Aorta (tissue), 5 donors: Measurements from ENCODE around the gene EPB41L1. TPM values are rescaled to one million over a fixed set of nuclear protein-coding genes. Genes with fewer than 3 reads are reported as not detected.

Source experiments
- ATAC-seq: fragments of 200-7000 bp; cut with Tn5 transposase; one replicate; pipeline ENCODE4 v1.9.1; 2022; ENCODE audit warnings: moderate library complexity; ENCODE audit not compliant: low FRiP score
- DNase-seq, 2 donors: peaks; one replicate each; pipeline ENCODE4 v3.0.0-alpha.2; 2020
- H3K27ac ChIP-seq, 2 donors: one replicate each; pipeline ENCODE4 v1.5.1; 2013; ENCODE audit warnings: low read length in 2 of 2, mild to moderate bottlenecking in 2 of 2, moderate library complexity in 2 of 2, control low read depth in 1 of 2, inconsistent platforms in 1 of 2, low read depth in 1 of 2
- H3K27me3 ChIP-seq, 2 donors: one replicate each; pipeline ENCODE4 v1.6.1; 2013; ENCODE audit warnings: control low read depth in 1 of 2, low read length in 1 of 2, mild to moderate bottlenecking in 1 of 2, moderate library complexity in 1 of 2; ENCODE audit not compliant: insufficient read depth in 2 of 2, control insufficient read depth in 1 of 2
- H3K36me3 ChIP-seq, 2 donors: one replicate each; pipeline ENCODE4 v1.6.1; 2013; ENCODE audit warnings: control low read depth in 1 of 2, low read length in 1 of 2, mild to moderate bottlenecking in 1 of 2; ENCODE audit not compliant: insufficient read depth in 2 of 2, control insufficient read depth in 1 of 2
- H3K4me1 ChIP-seq, 2 donors: one replicate each; pipeline ENCODE4 v1.6.1; 2013; ENCODE audit warnings: low read length in 2 of 2, control low read depth in 1 of 2, mild to moderate bottlenecking in 1 of 2, moderate library complexity in 1 of 2; ENCODE audit not compliant: insufficient read depth in 2 of 2, control insufficient read depth in 1 of 2
- H3K4me3 ChIP-seq, 2 donors: one replicate each; pipeline ENCODE4 v1.5.1; 2013; ENCODE audit warnings: low read length in 2 of 2, control low read depth in 1 of 2, mild to moderate bottlenecking in 1 of 2
- H3K9me3 ChIP-seq: one replicate; pipeline ENCODE4 v1.6.1; 2013; ENCODE audit warnings: mild to moderate bottlenecking, low read length; ENCODE audit not compliant: control insufficient read depth
- WGBS, 2 donors: extraction: QIAGEN DNeasy Blood & Tissue Kit; methylation state at CpG; one replicate each; pipeline ENCODE4 v1.1.7; 2013; 5-methylcytosine and 5-hydroxymethylcytosine counted together
- intact Hi-C, 2 donors: fragments of 100-400 bp; cut with DNase I; formaldehyde crosslinking; loops; one replicate each; pipeline versions ENCODE4 v1.14.2 to v1.15.0; 2022
- polyA plus RNA-seq, 2 donors: library from polyadenylated mRNA; stranded (reverse); fragments of 200-250 nt; gene quantifications; one replicate each; pipeline ENCODE4 v1.2.3, GENCODE V29; 2013
- total RNA-seq, 2 donors: library from RNA; stranded (reverse); fragmentation: NEBNext Ultra II Directional; extraction: Animal tissue kit (Norgen Biotek cat#: 25700); gene quantifications; one replicate each; pipeline ENCODE4 v1.2.1, GENCODE V29; 2021
- donor health status: healthy with polysubstance abuse.
- donor health status: Bipolar disorder and iron deficiency.
- donor health status: DM: no; HTN: no; CAD: no.
- donor health status: DM: no; HTN: no; CAD: no.
- donor health status: DM: yes; HTN: yes; CAD: no.

EPB41L1 gene
- total and polyA plus RNA-seq, 4 donors: 18.0 to 47.1 (median 32.7) TPM

- Histone ChIP-seq H3K9me3 (no peaks in the 10 kb centered on the region), H3K36me3 (no peaks in the 10 kb centered on the region), H3K4me3 (no peak overlapping the region), H3K27me3 (no peaks in the 10 kb centered on the region), H3K4me1 (no peaks in the 10 kb centered on the region), H3K27ac (no peak overlapping the region)
- intact Hi-C loops: no loop called here
- WGBS, 2 donors: 75 to 77% methylated on average over 23 to 24 of the region's 24 CpGs
- no peak for ATAC-seq
- peak in 1 of 2 donors; percentile 66 for DNase-seq
These were observed 113.3 kb downstream of the EPB41L1 start for GRCh38 chr20:36267605-36268381.

GRCh38 chr20:36268440-36269342 lies 114.2 kb downstream of the EPB41L1 start:
- no peaks in the 10 kb centered on the region for H3K36me3 ChIP-seq
- H3K9me3 ChIP-seq: no peaks in the 10 kb centered on the region
- intact Hi-C loops: no loop called here
- no peak overlapping the region for H3K27ac ChIP-seq
- H3K4me1 ChIP-seq: no peaks in the 10 kb centered on the region
- H3K27me3 ChIP-seq: no peaks in the 10 kb centered on the region
- DNase-seq: peak in 1 of 2 donors; percentile 56
- no peak overlapping the region for H3K4me3 ChIP-seq
- 47 to 62% methylated on average over 9 to 10 of the region's 10 CpGs for WGBS, 2 donors
- no peak for ATAC-seq

GRCh38 chr20:36269507-36269906 lies 115.0 kb downstream of the EPB41L1 start:
- Histone ChIP-seq H3K4me3 (no peak overlapping the region), H3K27ac (no peak overlapping the region), H3K27me3 (no peaks in the 10 kb centered on the region), H3K36me3 (no peaks in the 10 kb centered on the region), H3K4me1 (no peaks in the 10 kb centered on the region), H3K9me3 (no peaks in the 10 kb centered on the region)
- ATAC-seq (no peak), DNase-seq (no peak)
- WGBS, 2 donors: 75 to 82% methylated on average over 2 of the region's 2 CpGs
- intact Hi-C loops: no loop called here

GRCh38 chr20:36270744-36271638 lies 116.5 kb downstream of the EPB41L1 start:
- Histone ChIP-seq H3K4me3 (no peak overlapping the region), H3K9me3 (no peaks in the 10 kb centered on the region), H3K27ac (no peak overlapping the region), H3K4me1 (no peaks in the 10 kb centered on the region), H3K27me3 (no peaks in the 10 kb centered on the region), H3K36me3 (no peaks in the 10 kb centered on the region)
- intact Hi-C loops: loop anchor here in 1 of 2 donors (5.0 kb wide), 1 partner anchor 166 kb away; no protein-coding TSS in a partner anchor
- ATAC-seq (no peak), DNase-seq (peak in 1 of 2 donors; percentile 50)
- WGBS, 2 donors: 83 to 88% methylated on average over 20 of the region's 20 CpGs

DNA sequence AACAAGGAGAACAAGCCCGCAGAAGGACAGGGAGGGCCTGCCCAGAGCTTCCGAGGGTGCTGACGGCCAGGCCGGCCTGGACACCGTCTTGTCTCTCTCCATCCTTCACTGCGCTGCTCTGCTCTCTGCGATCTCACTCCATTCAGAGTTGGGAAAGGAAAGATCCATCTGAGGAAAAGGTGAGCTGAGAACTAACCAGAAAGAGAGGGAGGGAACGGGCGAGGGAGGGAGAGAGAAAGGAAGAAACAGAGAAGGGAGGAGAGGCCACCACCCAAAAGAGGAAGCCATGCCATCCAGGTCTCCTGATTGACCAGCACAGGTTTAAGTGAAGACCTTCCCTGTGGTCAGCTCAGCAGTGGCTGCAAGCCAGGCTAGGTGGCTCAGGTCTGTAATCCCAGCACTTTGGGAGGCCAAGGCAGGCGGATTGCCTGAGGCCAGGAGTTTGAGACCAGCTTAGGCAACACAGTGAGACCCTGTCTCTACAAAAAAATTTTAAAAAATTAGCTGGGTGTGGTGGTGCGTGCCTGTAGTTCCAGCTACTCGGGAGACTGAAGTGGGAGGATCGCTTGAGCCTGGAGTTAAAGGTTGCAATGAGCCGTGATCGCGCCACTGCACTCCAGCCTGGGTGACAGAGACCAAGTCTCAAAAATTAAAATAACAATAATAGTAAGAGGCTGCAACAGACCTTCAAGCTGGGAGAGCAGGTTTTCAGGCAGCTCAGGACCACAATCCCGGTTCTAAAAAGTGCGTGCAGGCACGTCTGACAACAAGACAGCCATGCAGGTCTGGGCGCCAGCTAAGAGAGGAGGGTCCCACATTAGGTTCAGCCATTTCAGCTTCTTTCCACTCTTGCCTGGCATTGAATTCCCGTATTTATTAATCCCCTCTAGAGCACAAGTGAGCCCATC lies 117.4 kb downstream of the EPB41L1 start:
- H3K27me3 ChIP-seq: no peaks in the 10 kb centered on the region
- ATAC-seq (no peak), DNase-seq (peak in 1 of 2 donors; percentile 32)
- H3K36me3 ChIP-seq: no peaks in the 10 kb centered on the region
- no peaks in the 10 kb centered on the region for H3K4me1 ChIP-seq
- H3K9me3 ChIP-seq: no peaks in the 10 kb centered on the region
- H3K4me3 ChIP-seq: no peak overlapping the region
- 89 to 90% methylated on average over 21 of the region's 21 CpGs for WGBS, 2 donors
- intact Hi-C loops: loop anchor here in 1 of 2 donors (5.0 kb wide), 1 partner anchor 165 kb away; no protein-coding TSS in a partner anchor
- no peak overlapping the region for H3K27ac ChIP-seq

DNA sequence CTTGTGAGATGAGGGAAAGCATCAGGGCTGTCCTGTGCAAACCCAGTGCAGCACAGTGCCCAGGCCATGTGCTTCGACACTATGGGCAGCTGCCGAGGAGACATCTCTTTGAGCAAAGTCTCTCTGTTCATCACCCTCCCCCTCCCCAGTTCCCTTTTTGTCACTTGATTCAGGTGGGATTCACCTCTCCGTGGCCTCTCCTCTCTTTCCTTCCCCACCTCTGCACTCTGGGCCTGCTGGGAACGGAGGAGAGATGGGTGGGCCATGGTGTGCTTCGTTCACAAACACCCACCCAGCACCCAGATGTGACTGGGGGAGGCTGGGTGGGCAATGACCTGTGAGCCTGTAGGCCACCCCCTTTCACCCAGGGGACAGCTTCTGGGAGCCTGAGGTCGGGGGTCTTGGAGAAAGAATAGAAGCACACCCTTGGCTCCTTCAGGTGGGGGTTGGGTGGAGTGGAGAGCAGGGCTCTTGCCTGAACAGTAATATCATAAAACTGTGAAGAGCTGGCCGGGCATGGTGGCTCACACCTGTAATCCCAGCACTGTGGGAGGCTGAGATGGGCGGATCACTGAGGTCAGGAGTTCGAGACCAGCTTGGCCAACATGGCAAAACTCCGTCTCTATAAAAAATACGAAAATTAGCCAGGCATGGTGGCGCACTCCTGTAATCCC lies 118.1 kb downstream of the EPB41L1 start:
- Histone ChIP-seq H3K27ac (no peak overlapping the region), H3K27me3 (no peaks in the 10 kb centered on the region), H3K4me3 (no peak overlapping the region), H3K4me1 (no peaks in the 10 kb centered on the region), H3K36me3 (no peaks in the 10 kb centered on the region), H3K9me3 (no peaks in the 10 kb centered on the region)
- DNase-seq: peak in 1 of 2 donors; percentile 43
- intact Hi-C loops: loop anchor here in 1 of 2 donors (5.0 kb wide), 1 partner anchor 165 kb away; no protein-coding TSS in a partner anchor
- ATAC-seq: no peak
- 78 to 83% methylated on average over 12 of the region's 12 CpGs for WGBS, 2 donors

- peak in 1 of 2 donors; percentile 47 for DNase-seq
- no peaks in the 10 kb centered on the region for H3K36me3 ChIP-seq
- ATAC-seq: no peak
- 51 to 60% methylated on average over 12 of the region's 12 CpGs for whole genome bisulfite sequencing, 2 donors
- no peaks in the 10 kb centered on the region for H3K9me3 ChIP-seq
- no peaks in the 10 kb centered on the region for H3K27me3 ChIP-seq
- no peak overlapping the region for H3K27ac ChIP-seq
- H3K4me1 ChIP-seq: no peaks in the 10 kb centered on the region
- intact Hi-C loops: loop anchor here in 1 of 2 donors (5.0 kb wide), 1 partner anchor 164 kb away; no protein-coding TSS in a partner anchor
- H3K4me3 ChIP-seq: no peak overlapping the region
These were observed 119.1 kb downstream of the EPB41L1 start for GRCh38 chr20:36273414-36274180.
